ENCODE results near the gene CHAC2.
A peak's percentile ranks its signal among the peaks of the same experiment; 100 is the strongest.

Gene CHAC2

GRCh38 chr2:53786705-53787613 is 19.4 kb downstream of the CHAC2 start, which contains the start of the genes ASB3 and ERLEC1:
Gene ASB3 (minus strand): TSS chr2:53786953. CDS start chr2:53765572, 21,381 bp downstream.
Gene ERLEC1 (plus strand): TSS chr2:53787044. CDS start chr2:53787211, 167 bp downstream.
- Mint-ChIP-seq H3K4me3 (peak within 1 kb of the TSS; percentile 97), H3K27me3 (no peaks in the 10 kb centered on the region), H3K27ac (peak within 1 kb of the TSS; percentile 92), H3K9me3 (no peaks in the 10 kb centered on the region), H3K4me1 (ENCODE audit: low read depth) (peaks cover 32% of the 10 kb centered on the region), H3K36me3 (ENCODE audit: low read depth) (peaks cover 22% of the 10 kb centered on the region)
- intact Hi-C loops (cut with micrococcal nuclease) = loop anchor here (2.0 kb wide), 1 partner anchor 20 kb away; the partner anchor contains the start of gene CHAC2

GRCh38 chr2:53787614-53788289 is 20.1 kb downstream of the CHAC2 start:
- Mint-ChIP-seq H3K27me3 (no peaks in the 10 kb centered on the region), H3K36me3 (ENCODE audit: low read depth) (peaks cover 20% of the 10 kb centered on the region), H3K9me3 (no peaks in the 10 kb centered on the region), H3K4me1 (ENCODE audit: low read depth) (peaks cover 32% of the 10 kb centered on the region), H3K4me3 (peak overlapping the region; percentile 97), H3K27ac (peak overlapping the region; percentile 92)
- intact Hi-C loops (cut with micrococcal nuclease) = loop anchor here (2.0 kb wide), 1 partner anchor 21 kb away; the partner anchor contains the start of gene CHAC2

- Mint-ChIP-seq H3K4me3 (no peak overlapping the region), H3K27ac (no peak overlapping the region), H3K27me3 (no peaks in the 10 kb centered on the region), H3K36me3 (ENCODE audit: low read depth) (peaks cover 38% of the 10 kb centered on the region), H3K4me1 (ENCODE audit: low read depth) (peaks cover 4% of the 10 kb centered on the region), H3K9me3 (no peaks in the 10 kb centered on the region)
- intact Hi-C loops (cut with micrococcal nuclease) = no loop called here
Measured at GRCh38 chr2:53793261-53793660, 25.7 kb downstream of the CHAC2 start.

- Mint-ChIP-seq H3K4me1 (ENCODE audit: low read depth) (no peaks in the 10 kb centered on the region), H3K36me3 (ENCODE audit: low read depth) (peaks cover 40% of the 10 kb centered on the region), H3K27ac (no peak overlapping the region), H3K27me3 (no peaks in the 10 kb centered on the region), H3K4me3 (no peak overlapping the region), H3K9me3 (no peaks in the 10 kb centered on the region)
- intact Hi-C loops (cut with micrococcal nuclease) = no loop called here
Measured at GRCh38 chr2:53793821-53794220, 26.2 kb downstream of the CHAC2 start.

- H3K4me3 Mint-ChIP-seq = no peak overlapping the region
- H3K36me3 Mint-ChIP-seq (ENCODE audit: low read depth) = peaks cover 59% of the 10 kb centered on the region
- intact Hi-C loops (cut with micrococcal nuclease) = no loop called here
- H3K4me1 Mint-ChIP-seq (ENCODE audit: low read depth) = peaks cover 12% of the 10 kb centered on the region
- H3K27me3 Mint-ChIP-seq = no peaks in the 10 kb centered on the region
- H3K27ac Mint-ChIP-seq = no peak overlapping the region
- H3K9me3 Mint-ChIP-seq = no peaks in the 10 kb centered on the region
Measured at GRCh38 chr2:53801547-53801946, 33.9 kb downstream of the CHAC2 start.

GRCh38 chr2:53802617-53803151 is 35.1 kb downstream of the CHAC2 start:
- no peak overlapping the region for H3K4me3 Mint-ChIP-seq
- intact Hi-C loops (cut with micrococcal nuclease) = no loop called here
- H3K4me1 Mint-ChIP-seq (ENCODE audit: low read depth) = peaks cover 12% of the 10 kb centered on the region
- no peaks in the 10 kb centered on the region for H3K9me3 Mint-ChIP-seq
- peaks cover 59% of the 10 kb centered on the region for H3K36me3 Mint-ChIP-seq (ENCODE audit: low read depth)
- peak overlapping the region; percentile 24 for H3K27ac Mint-ChIP-seq
- H3K27me3 Mint-ChIP-seq = no peaks in the 10 kb centered on the region

- no peak overlapping the region for H3K27ac Mint-ChIP-seq
Measured at GRCh38 chr2:53811601-53812000, 44.0 kb downstream of the CHAC2 start.

GRCh38 chr2:53813151-53813550 is 45.5 kb downstream of the CHAC2 start:
- Mint-ChIP-seq H3K4me1 (ENCODE audit: low read depth) (no peaks in the 10 kb centered on the region), H3K27ac (no peak overlapping the region), H3K36me3 (ENCODE audit: low read depth) (peaks cover 95% of the 10 kb centered on the region), H3K9me3 (no peaks in the 10 kb centered on the region), H3K4me3 (no peak overlapping the region), H3K27me3 (no peaks in the 10 kb centered on the region)
- intact Hi-C loops (cut with micrococcal nuclease) = loop anchor here (5.0 kb wide), 1 partner anchor 109 kb away; no protein-coding TSS in a partner anchor

More at GRCh38 chr2:53811601-53812000, 44.0 kb downstream of the CHAC2 start:
- peaks cover 96% of the 10 kb centered on the region for H3K36me3 Mint-ChIP-seq (ENCODE audit: low read depth)
- intact Hi-C loops (cut with micrococcal nuclease) = loop anchor here (5.0 kb wide), 1 partner anchor 111 kb away; no protein-coding TSS in a partner anchor
- no peaks in the 10 kb centered on the region for H3K27me3 Mint-ChIP-seq
- H3K4me1 Mint-ChIP-seq (ENCODE audit: low read depth) = no peaks in the 10 kb centered on the region
- H3K4me3 Mint-ChIP-seq = no peak overlapping the region
- H3K9me3 Mint-ChIP-seq = no peaks in the 10 kb centered on the region

- Mint-ChIP-seq H3K4me3 (no peak overlapping the region), H3K36me3 (ENCODE audit: low read depth) (peaks cover 56% of the 10 kb centered on the region), H3K27me3 (no peaks in the 10 kb centered on the region), H3K27ac (no peak overlapping the region), H3K4me1 (ENCODE audit: low read depth) (no peaks in the 10 kb centered on the region), H3K9me3 (no peaks in the 10 kb centered on the region)
- intact Hi-C loops (cut with micrococcal nuclease) = no loop called here
Measured at GRCh38 chr2:53818854-53819435, 51.3 kb downstream of the CHAC2 start.

GRCh38 chr2:53819634-53820033 is 52.0 kb downstream of the CHAC2 start:
- Mint-ChIP-seq H3K27ac (no peak overlapping the region), H3K36me3 (ENCODE audit: low read depth) (peaks cover 49% of the 10 kb centered on the region), H3K4me3 (no peak overlapping the region)

GRCh38 chr2:53820048-53820447 is 52.4 kb downstream of the CHAC2 start:
- intact Hi-C loops (cut with micrococcal nuclease) = no loop called here
- H3K27me3 Mint-ChIP-seq = no peaks in the 10 kb centered on the region
- no peak overlapping the region for H3K4me3 Mint-ChIP-seq
- H3K9me3 Mint-ChIP-seq = no peaks in the 10 kb centered on the region
- peaks cover 45% of the 10 kb centered on the region for H3K36me3 Mint-ChIP-seq (ENCODE audit: low read depth)
- H3K27ac Mint-ChIP-seq = no peak overlapping the region
- H3K4me1 Mint-ChIP-seq (ENCODE audit: low read depth) = no peaks in the 10 kb centered on the region

More at GRCh38 chr2:53819634-53820033, 52.0 kb downstream of the CHAC2 start:
- intact Hi-C loops (cut with micrococcal nuclease) = no loop called here
- Mint-ChIP-seq H3K27me3 (no peaks in the 10 kb centered on the region), H3K4me1 (ENCODE audit: low read depth) (no peaks in the 10 kb centered on the region), H3K9me3 (no peaks in the 10 kb centered on the region)

GRCh38 chr2:53820711-53821110 is 53.1 kb downstream of the CHAC2 start:
- Mint-ChIP-seq H3K27ac (no peak overlapping the region), H3K4me1 (ENCODE audit: low read depth) (no peaks in the 10 kb centered on the region), H3K27me3 (no peaks in the 10 kb centered on the region), H3K36me3 (ENCODE audit: low read depth) (peaks cover 39% of the 10 kb centered on the region), H3K4me3 (no peak overlapping the region), H3K9me3 (no peaks in the 10 kb centered on the region)
- intact Hi-C loops (cut with micrococcal nuclease) = no loop called here

GRCh38 chr2:53821810-53822209 is 54.2 kb downstream of the CHAC2 start:
- Mint-ChIP-seq H3K27me3 (no peaks in the 10 kb centered on the region), H3K4me1 (ENCODE audit: low read depth) (no peaks in the 10 kb centered on the region), H3K9me3 (no peaks in the 10 kb centered on the region), H3K4me3 (no peak overlapping the region), H3K27ac (no peak overlapping the region), H3K36me3 (ENCODE audit: low read depth) (peaks cover 28% of the 10 kb centered on the region)
- intact Hi-C loops (cut with micrococcal nuclease) = no loop called here
